A673 (cell line): ENCODE measurements around the gene YEATS2.

ENCODE experiments used
- CTCF ChIP-seq: fragments of 300-800, 200-600 bp; sonication (generic); conservative IDR thresholded peaks from 2 replicates; pipeline ENCODE4 v1.5.1; 2017; ENCODE audit warnings: low read depth, mild to moderate bottlenecking, antibody characterized with exemption, low read length, moderate library complexity, mixed read lengths
- EZH2 ChIP-seq: fragments of 200-600 bp; sonication (generic); IDR thresholded peaks from 2 replicates; pipeline ENCODE4 v1.6.1; 2017; ENCODE audit warnings: borderline replicate concordance, low read depth, mild to moderate bottlenecking, mixed read lengths, antibody characterized with exemption, low read length; ENCODE audit not compliant: poor library complexity, severe bottlenecking

- TF ChIP-seq CTCF (no peak), EZH2 (no peak)
These were observed 32.6 kb upstream of the YEATS2 start for GRCh38 chr3:183664913-183665381.
